Uterine smooth muscle cell (primary cell): ENCODE measurements around the gene PTPMT1. TPM values are rescaled to one million over a fixed set of nuclear protein-coding genes. Genes with fewer than 3 reads are reported as not detected.

Source experiments
- total RNA-seq: library from RNA; depleted of rRNA; stranded (reverse); fragments of >200 nt; gene quantifications from 2 replicates; pipeline ENCODE4 v1.2.3, GENCODE V29; 2014

The PTPMT1 gene, protein sequence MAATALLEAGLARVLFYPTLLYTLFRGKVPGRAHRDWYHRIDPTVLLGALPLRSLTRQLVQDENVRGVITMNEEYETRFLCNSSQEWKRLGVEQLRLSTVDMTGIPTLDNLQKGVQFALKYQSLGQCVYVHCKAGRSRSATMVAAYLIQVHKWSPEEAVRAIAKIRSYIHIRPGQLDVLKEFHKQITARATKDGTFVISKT
- total RNA-seq = 93.0 and 109 TPM in 2 replicates

DNA sequence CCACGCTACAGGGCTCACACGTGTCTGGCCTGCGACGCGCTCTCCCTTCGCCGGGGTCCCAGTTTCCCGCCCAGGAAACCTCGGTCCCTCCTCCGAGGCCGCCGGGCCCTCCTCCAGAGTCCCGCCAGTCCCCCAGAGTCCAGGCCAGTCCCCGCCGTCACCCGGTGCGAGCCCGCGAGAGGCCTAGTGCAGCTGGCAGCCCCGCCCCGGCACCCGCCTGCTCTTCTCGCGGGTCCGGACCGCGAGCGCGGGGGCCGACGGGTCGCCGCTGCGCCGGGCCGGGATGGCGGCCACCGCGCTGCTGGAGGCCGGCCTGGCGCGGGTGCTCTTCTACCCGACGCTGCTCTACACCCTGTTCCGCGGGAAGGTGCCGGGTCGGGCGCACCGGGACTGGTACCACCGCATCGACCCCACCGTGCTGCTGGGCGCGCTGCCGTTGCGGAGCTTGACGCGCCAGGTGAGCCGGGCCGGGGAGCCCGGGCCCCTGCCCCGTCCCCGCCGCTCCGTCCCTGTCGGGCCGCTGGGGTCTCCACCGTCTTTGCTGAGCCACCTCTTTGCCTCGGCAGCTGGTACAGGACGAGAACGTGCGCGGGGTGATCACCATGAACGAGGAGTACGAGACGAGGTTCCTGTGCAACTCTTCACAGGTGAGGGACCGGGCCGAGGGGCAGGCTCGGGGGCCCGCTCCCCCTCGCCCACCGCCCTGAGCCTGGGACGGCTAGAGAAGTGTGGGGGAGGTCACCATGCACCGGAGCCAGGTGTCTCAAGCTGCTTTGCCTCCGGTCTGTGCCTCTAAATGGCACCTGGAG is at the start of gene PTPMT1:
Gene PTPMT1, plus strand, starts transcription at position 260 of the 809 bp plus-strand sequence. Its CDS starts 24 bp downstream, at position 284.

DNA sequence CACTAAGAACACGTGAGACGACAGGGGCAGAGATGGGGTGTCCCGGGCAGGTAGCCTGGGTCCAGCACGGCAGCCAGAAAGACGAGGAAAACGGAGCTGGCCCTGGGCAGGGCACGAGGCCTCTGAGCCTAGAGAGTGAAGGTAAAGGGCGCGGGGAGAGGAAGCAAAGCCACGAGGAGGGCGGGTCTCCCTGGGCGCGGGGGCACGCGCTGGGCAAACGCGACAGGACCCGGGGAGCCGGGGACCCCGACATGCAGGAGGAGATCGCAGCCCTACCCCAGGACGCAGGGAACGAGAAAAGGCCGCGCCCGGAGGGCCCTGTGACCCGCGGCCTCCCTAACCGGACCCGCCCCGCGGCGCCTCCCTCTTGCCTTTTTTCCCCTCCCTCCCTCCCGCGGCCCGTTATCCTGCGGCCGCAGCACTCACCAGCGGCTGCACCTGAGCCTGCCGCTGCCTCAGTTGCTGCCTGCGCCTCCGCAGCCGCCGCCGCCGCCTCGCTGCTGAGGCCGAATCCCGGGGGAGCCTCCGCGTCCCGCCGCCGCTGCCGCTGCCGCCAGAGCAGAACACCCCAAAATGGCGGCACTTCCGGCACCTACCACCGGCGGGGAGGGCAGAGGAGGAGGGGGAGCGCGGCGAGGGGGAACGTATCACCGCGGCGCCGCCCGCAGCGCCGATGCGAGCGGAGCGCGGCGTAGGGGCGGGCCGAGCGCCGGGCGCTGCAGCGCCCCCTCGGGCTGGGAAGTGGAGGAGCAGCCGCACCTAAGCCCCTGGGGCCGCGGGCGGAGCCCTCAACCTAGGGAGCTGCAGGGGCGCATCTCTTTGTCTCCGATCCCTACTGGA is 12.6 kb upstream of the PTPMT1 start, which contains the start of gene CELF1:
Gene CELF1, minus strand, starts transcription at position 567 of the 840 bp plus-strand sequence. CDS start 53,609 bp downstream, outside the sequence.

DNA sequence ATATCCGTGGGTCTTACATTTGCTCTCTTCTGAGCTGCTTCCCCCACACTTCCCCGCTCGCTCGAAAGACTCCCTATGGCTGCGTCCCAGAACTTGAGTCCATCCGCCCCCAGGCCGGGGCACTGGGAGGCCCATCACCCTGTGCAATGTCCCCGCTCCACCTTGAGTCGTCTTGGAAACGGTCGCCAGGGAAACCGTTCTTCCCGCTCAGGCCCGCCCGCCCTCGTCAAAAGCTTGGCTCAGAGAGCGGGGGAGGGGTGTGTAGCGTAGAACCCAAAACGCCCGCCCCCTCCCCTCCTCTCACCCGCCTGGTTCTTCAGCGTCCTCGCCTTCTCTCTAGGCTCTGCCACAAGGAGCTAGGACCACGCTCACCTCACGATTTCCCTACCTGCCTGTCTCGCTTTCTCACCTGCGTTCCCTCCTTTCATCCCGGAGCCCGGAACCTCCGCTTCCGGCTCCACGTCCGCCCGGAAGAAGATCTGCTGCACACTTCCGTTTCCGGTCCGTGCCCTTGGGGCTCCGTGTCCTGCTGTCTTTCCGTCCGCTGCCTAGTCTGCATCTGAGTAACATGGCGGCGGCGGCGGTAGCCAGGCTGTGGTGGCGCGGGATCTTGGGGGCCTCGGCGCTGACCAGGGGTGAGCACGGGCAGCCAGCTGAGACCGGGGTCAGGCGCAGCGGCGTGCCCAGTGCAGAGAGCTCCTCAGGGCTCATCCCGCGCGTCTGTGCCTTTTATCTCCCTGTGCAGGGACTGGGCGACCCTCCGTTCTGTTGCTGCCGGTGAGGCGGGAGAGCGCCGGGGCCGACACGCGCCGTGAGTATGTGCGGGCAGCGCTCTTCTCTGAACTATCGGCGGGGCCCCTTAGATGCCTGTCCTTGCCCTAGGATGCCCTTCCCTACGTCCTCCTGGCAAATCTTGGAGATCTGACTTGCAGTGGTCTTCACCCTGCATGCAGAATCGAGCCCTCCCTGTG is 13.4 kb downstream of the PTPMT1 start, which contains the start of the genes KBTBD4 and NDUFS3:
Gene KBTBD4, minus strand, starts transcription at position 447 of the 971 bp plus-strand sequence. Its CDS starts 19 bp downstream, at position 428.
Gene NDUFS3, plus strand, starts transcription at position 551 of the 971 bp plus-strand sequence. Its CDS starts 18 bp downstream, at position 569.

DNA sequence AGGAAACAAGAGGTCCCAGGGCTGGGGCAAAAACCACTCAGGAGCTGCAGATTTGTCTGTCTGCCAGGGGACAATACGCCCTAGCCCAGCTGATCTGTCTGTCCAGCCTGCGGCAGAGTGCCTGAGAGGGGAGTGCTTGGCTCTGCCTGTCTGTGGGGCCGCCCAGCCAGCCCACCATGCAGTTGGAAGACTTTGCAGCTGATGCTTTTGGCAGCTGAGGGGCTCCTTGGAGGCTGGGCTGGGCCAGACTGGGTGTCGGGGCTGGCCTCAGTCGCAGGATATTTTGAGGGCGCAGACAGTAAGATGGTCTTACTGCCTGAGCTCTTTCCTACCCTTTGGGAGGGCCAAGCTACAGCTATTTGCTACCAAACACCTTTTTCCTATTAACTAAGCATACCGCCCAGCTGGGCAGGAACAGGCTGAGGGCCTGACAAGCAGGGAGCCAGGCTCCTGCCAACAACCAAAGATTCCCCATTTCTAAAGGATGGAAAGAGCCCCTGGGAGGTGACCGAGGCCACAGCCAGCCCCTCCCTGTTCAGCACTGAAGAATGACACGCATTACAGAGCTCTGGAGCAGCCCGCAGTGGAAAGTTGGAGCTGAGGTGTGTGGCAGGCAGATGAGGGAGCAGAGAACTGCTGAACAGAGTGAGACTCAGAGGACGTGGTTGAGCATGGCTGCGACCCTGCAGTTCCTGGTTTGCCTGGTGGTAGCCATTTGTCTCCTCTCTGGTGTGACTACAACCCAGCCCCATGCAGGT is 20.9 kb downstream of the PTPMT1 start, which contains the start of gene FAM180B:
Gene FAM180B, plus strand, starts transcription at position 581 of the 758 bp plus-strand sequence. Its CDS starts 91 bp downstream, at position 672.

DNA sequence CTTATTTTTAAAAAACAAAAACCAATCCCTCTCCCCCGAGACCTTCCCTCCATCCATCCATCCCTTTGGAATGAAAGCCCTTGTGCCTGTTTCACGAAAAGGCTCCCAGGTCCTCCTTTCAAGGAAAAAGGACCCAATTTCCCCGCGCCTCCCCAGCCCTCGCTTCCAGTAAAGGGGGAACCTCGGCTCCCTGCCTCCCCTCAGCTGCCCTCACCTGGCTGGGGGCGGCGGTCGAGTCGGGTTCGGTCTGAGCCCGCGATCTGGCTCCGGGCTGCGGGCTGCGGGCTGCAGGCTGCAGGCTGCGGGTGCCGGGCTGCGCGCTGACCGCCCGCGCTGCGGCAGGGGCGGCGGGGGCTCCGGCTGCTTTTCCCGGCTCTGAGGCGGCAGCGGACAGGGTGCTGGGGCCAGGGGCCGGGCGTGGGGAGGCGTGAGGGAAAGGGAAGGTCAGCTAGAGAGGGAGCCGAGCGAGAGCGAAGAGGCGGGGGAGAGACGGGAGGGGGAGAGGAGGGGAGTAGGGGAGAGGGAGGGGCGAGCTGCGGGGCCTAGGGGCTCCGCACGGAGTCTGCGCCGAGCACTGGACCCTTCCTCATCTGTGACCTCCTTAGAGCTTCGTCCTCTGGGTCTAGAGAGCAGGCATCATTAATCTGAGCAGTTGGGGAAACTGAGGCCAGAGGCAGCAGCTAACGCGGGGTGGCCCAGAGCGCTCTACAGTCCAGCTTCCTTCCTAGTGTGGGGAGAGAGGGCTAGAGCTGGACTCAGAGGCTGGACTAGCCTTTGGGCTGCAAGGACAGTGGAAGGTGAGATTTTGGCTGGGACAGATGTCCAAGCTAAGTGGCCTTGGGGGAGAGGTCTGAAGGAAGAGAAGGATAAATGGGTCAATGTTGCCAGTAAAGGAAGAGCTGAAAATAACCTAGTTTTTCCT is 28.8 kb downstream of the PTPMT1 start, which contains the start of gene C1QTNF4:
Gene C1QTNF4, minus strand, starts transcription at position 478 of the 922 bp plus-strand sequence. CDS start 3,601 bp downstream, outside the sequence.

Other genes with a start within 250 kb of the PTPMT1 start
- gene MYBPC3, start 212.9 kb upstream of the PTPMT1 start, total RNA-seq = not detected in 2 replicates
- gene SPI1, start 187.1 kb upstream of the PTPMT1 start, total RNA-seq = not detected in 2 replicates
- 58.9 and 70.6 TPM in 2 replicates for gene SLC39A13, start 157.0 kb upstream of the PTPMT1 start, total RNA-seq
- gene PSMC3, start 139.2 kb upstream of the PTPMT1 start, total RNA-seq = 149 and 340 TPM in 2 replicates
- gene RAPSN, start 116.5 kb upstream of the PTPMT1 start, total RNA-seq = not detected in 2 replicates
- 114 and 128 TPM in 2 replicates for gene CELF1, start 12.5 kb upstream of the PTPMT1 start, total RNA-seq
- gene KBTBD4, start 13.4 kb downstream of the PTPMT1 start, total RNA-seq = 22.0 and 35.4 TPM in 2 replicates
- gene NDUFS3, start 13.5 kb downstream of the PTPMT1 start, total RNA-seq = 86.0 and 97.2 TPM in 2 replicates
- 0.12 TPM in 1 of 2 replicates, not detected in the other for gene FAM180B, start 21.1 kb downstream of the PTPMT1 start, total RNA-seq
- 0.11 and 0.25 TPM in 2 replicates for gene C1QTNF4, start 28.8 kb downstream of the PTPMT1 start, total RNA-seq
- 101 and 136 TPM in 2 replicates for gene MTCH2, start 77.0 kb downstream of the PTPMT1 start, total RNA-seq
- gene AGBL2, start 149.8 kb downstream of the PTPMT1 start, total RNA-seq = 0.66 and 1.00 TPM in 2 replicates
- gene FNBP4, start 201.7 kb downstream of the PTPMT1 start, total RNA-seq = 88.4 and 97.6 TPM in 2 replicates